H1 (cell line): ENCODE data around the gene METTL5. TPM values are rescaled to one million over a fixed set of nuclear protein-coding genes. Genes with fewer than 3 reads are reported as not detected.

Source experiments
- CTCF ChIA-PET: fragments of 300-600 bp; sonication (Branson Sonifier 250); formaldehyde crosslinking; loops from one replicate; lab custom pipeline; 2021; ENCODE audit not compliant: partially characterized antibody; lab: Charles Lee
- POLR2A ChIA-PET: fragments of 300-600 bp; sonication (Branson Sonifier 250); formaldehyde crosslinking; loops from one replicate; lab custom pipeline; 2021; ENCODE audit warnings: inconsistent platforms; ENCODE audit not compliant: partially characterized antibody; lab: Charles Lee
- DNase-seq, 2 experiments: peaks; one replicate each; pipeline versions ENCODE4 v3.0.0 to v3.0.0-alpha.2; 2010 to 2022; ENCODE audit warnings: low spot score in 2 of 2, low read depth in 1 of 2, mixed read lengths in 1 of 2
- FAIRE-seq: peaks from 2 replicates; lab custom pipeline; 2011; peaks lifted over from hg19 to GRCh38; lab: Jason Lieb, UNC
- H2AFZ ChIP-seq: 2 replicates; pipeline ENCODE4 v1.8.1; 2012; ENCODE audit warnings: low read length, inconsistent platforms
- H2AK5ac ChIP-seq: 2 replicates; pipeline ENCODE4 v1.6.1; 2013; ENCODE audit warnings: low read depth, low read length
- H2BK120ac ChIP-seq: replicated peaks from 2 replicates; pipeline ENCODE3; 2013; ENCODE audit warnings: low read depth, low read length, inconsistent platforms
- H2BK12ac ChIP-seq: 2 replicates; pipeline ENCODE4 v1.6.1; 2013; ENCODE audit warnings: low read depth, low read length
- H2BK15ac ChIP-seq: 2 replicates; pipeline ENCODE4 v1.6.1; 2013; ENCODE audit warnings: low read length
- H2BK20ac ChIP-seq: 2 replicates; pipeline ENCODE4 v1.6.1; 2013; ENCODE audit warnings: low read length
- H2BK5ac ChIP-seq: 2 replicates; pipeline ENCODE4 v1.6.1; 2013; ENCODE audit warnings: low read depth, low read length
- H3K14ac ChIP-seq: 2 replicates; pipeline ENCODE4 v1.6.1; 2013; ENCODE audit warnings: inconsistent platforms; ENCODE audit not compliant: insufficient read length
- H3K18ac ChIP-seq: 2 replicates; pipeline ENCODE4 v1.6.1; 2013; ENCODE audit warnings: low read length; ENCODE audit errors: extremely low read depth
- H3K23ac ChIP-seq: 2 replicates; pipeline ENCODE4 v1.6.1; 2013; ENCODE audit warnings: inconsistent platforms; ENCODE audit not compliant: insufficient read length
- H3K23me2 ChIP-seq: 2 replicates; pipeline ENCODE4 v1.6.1; 2013; ENCODE audit warnings: low read depth, low read length
- H3K27ac ChIP-seq: 2 replicates; pipeline ENCODE4 v1.6.1; 2011; ENCODE audit warnings: low read depth, low read length, inconsistent platforms
- H3K27me3 ChIP-seq, 4 experiments: replicated peaks in 1 of 4; 1 replicate in 1 of 4; 2 replicates in 3 of 4; pipeline versions ENCODE4 v1.6.1 to v1.8.1; 2011 to 2013; ENCODE audit warnings: low read length in 3 of 4, mild to moderate bottlenecking in 3 of 4, inconsistent platforms in 2 of 4, mixed read lengths in 2 of 4, moderate library complexity in 1 of 4; ENCODE audit not compliant: control insufficient read depth in 3 of 4, insufficient read depth in 3 of 4; ENCODE audit errors: extremely low read depth in 1 of 4
- H3K36me3 ChIP-seq, 4 experiments: 2 replicates each; pipeline versions ENCODE4 v1.6.1 to v1.8.1; 2011 to 2013; ENCODE audit warnings: mild to moderate bottlenecking in 4 of 4, low read length in 3 of 4, moderate library complexity in 2 of 4, control low read depth in 1 of 4, inconsistent platforms in 1 of 4; ENCODE audit not compliant: insufficient read depth in 4 of 4, control insufficient read depth in 2 of 4
- H3K4ac ChIP-seq: replicated peaks from 2 replicates; pipeline ENCODE3; 2013; ENCODE audit warnings: low read length, low read depth, mixed read lengths, inconsistent platforms; ENCODE audit not compliant: insufficient read length
- H3K4me1 ChIP-seq, 4 experiments: replicated peaks in 1 of 4; 1 replicate in 1 of 4; 2 replicates in 3 of 4; pipeline versions ENCODE4 v1.6.1 to v1.8.1; 2011 to 2013; ENCODE audit warnings: low read length in 3 of 4, inconsistent platforms in 2 of 4, mixed read lengths in 1 of 4; ENCODE audit not compliant: insufficient read depth in 4 of 4, control insufficient read depth in 3 of 4
- H3K4me2 ChIP-seq, 2 experiments: 2 replicates each; pipeline versions ENCODE4 v1.6.1 to v1.8.1; 2011 to 2013; ENCODE audit warnings: low read depth in 2 of 2, low read length in 2 of 2, control low read depth in 1 of 2, inconsistent platforms in 1 of 2, mild to moderate bottlenecking in 1 of 2; ENCODE audit not compliant: insufficient read depth in 1 of 2
- H3K4me3 ChIP-seq, 4 experiments: fragments of 200-600, 300-600 bp in 1 of 4; sonication (generic), shearing (Covaris generic), sonication (Bioruptor Twin) in 1 of 4; 2 replicates each; pipeline versions ENCODE4 v1.5.1 to v1.8.1; 2011 to 2016; ENCODE audit warnings: low read length in 4 of 4, low read depth in 3 of 4, control low read depth in 2 of 4, inconsistent platforms in 2 of 4, mild to moderate bottlenecking in 2 of 4, mixed read lengths in 1 of 4, moderate library complexity in 1 of 4; ENCODE audit not compliant: insufficient read depth in 2 of 4; ENCODE audit errors: extremely low read depth in 1 of 4
- H3K56ac ChIP-seq: replicated peaks from 2 replicates; pipeline ENCODE3; 2013; ENCODE audit warnings: low read depth, mild to moderate bottlenecking, mixed read lengths, low read length, inconsistent platforms; ENCODE audit not compliant: insufficient read length
- H3K79me1 ChIP-seq: 2 replicates; pipeline ENCODE4 v1.6.1; 2013; ENCODE audit warnings: low read depth, low read length, control low read depth
- H3K79me2 ChIP-seq, 2 experiments: 2 replicates each; pipeline versions ENCODE4 v1.6.1 to v1.8.1; 2012 to 2013; ENCODE audit warnings: low read length in 2 of 2, mild to moderate bottlenecking in 2 of 2, inconsistent platforms in 1 of 2; ENCODE audit not compliant: insufficient read depth in 2 of 2, control insufficient read depth in 1 of 2
- H3K9ac ChIP-seq, 4 experiments: replicated peaks in 1 of 4; 1 replicate in 1 of 4; 2 replicates in 3 of 4; pipeline versions ENCODE4 v1.6.1 to v1.8.1; 2011 to 2013; ENCODE audit warnings: low read depth in 3 of 4, low read length in 3 of 4, control low read depth in 2 of 4, mild to moderate bottlenecking in 2 of 4, moderate library complexity in 2 of 4, inconsistent platforms in 1 of 4; ENCODE audit errors: extremely low read depth in 1 of 4
- H3K9me3 ChIP-seq, 2 experiments: 2 replicates each; pipeline versions ENCODE4 v1.6.1 to v1.8.1; 2012 to 2013; ENCODE audit warnings: mild to moderate bottlenecking in 2 of 2, moderate library complexity in 2 of 2, control low read depth in 1 of 2, inconsistent platforms in 1 of 2, low read depth in 1 of 2, low read length in 1 of 2, mixed read lengths in 1 of 2; ENCODE audit not compliant: insufficient read depth in 2 of 2
- H4K20me1 ChIP-seq, 2 experiments: replicated peaks in 1 of 2; 2 replicates each; pipeline versions ENCODE3 to v1.8.1; 2011 to 2013; ENCODE audit warnings: inconsistent platforms in 2 of 2, low read length in 2 of 2, mild to moderate bottlenecking in 1 of 2; ENCODE audit not compliant: insufficient read depth in 2 of 2, control insufficient read depth in 1 of 2
- H4K5ac ChIP-seq: 2 replicates; pipeline ENCODE4 v1.6.1; 2013; ENCODE audit warnings: low read length, low read depth, mixed read lengths, inconsistent platforms; ENCODE audit not compliant: insufficient read length
- H4K8ac ChIP-seq: 2 replicates; pipeline ENCODE4 v1.8.0; 2013; ENCODE audit warnings: mild to moderate bottlenecking, moderate library complexity, low read length, inconsistent platforms; ENCODE audit not compliant: insufficient read depth; ENCODE audit errors: extremely low read depth
- H4K91ac ChIP-seq: replicated peaks from 2 replicates; pipeline ENCODE3; 2013; ENCODE audit warnings: low read length, mixed read lengths, inconsistent platforms; ENCODE audit not compliant: insufficient read length
- CTCF ChIP-seq, 3 experiments: IDR thresholded peaks; 1 replicate in 2 of 3; 2 replicates in 1 of 3; pipeline versions ENCODE4 v1.5.1 to v1.6.1; 2011; ENCODE audit warnings: low read length in 3 of 3, mild to moderate bottlenecking in 3 of 3, inconsistent platforms in 2 of 3, low read depth in 1 of 3, moderate library complexity in 1 of 3; ENCODE audit not compliant: insufficient read depth in 1 of 3; ENCODE audit errors: control extremely low read depth in 1 of 3
- EGR1 ChIP-seq: IDR thresholded peaks from 2 replicates; pipeline ENCODE4 v1.6.1; 2011; ENCODE audit warnings: low read depth, low read length, borderline replicate concordance
- FOSL1 ChIP-seq: IDR thresholded peaks from 2 replicates; pipeline ENCODE4 v1.6.1; 2011; ENCODE audit warnings: mild to moderate bottlenecking, low read depth, low read length, moderate library complexity; ENCODE audit not compliant: insufficient read depth
- JUND ChIP-seq: IDR thresholded peaks from 2 replicates; pipeline ENCODE4 v1.6.1; 2011; ENCODE audit warnings: mild to moderate bottlenecking, improper control_type of control experiment, low read length
- KDM1A ChIP-seq: fragments of 200-600, 300-600 bp; sonication (generic); IDR thresholded peaks from 2 replicates; pipeline ENCODE4 v1.7.1; 2016; ENCODE audit warnings: mild to moderate bottlenecking, low read length, borderline replicate concordance
- MAFK ChIP-seq: IDR thresholded peaks from 2 replicates; pipeline ENCODE4 v1.6.1; 2012; ENCODE audit warnings: low read depth, mild to moderate bottlenecking, improper control_type of control experiment, low read length
- RXRA ChIP-seq: IDR thresholded peaks from 2 replicates; pipeline ENCODE4 v1.6.1; 2011; ENCODE audit warnings: low read depth, mild to moderate bottlenecking, low read length, moderate library complexity; ENCODE audit not compliant: insufficient read depth
- SAP30 ChIP-seq: fragments of 300-600 bp; sonication (generic); IDR thresholded peaks from 2 replicates; pipeline ENCODE4 v1.7.1; 2012; ENCODE audit warnings: low read length, moderate library complexity, mild to moderate bottlenecking, inconsistent platforms; ENCODE audit not compliant: insufficient read depth, insufficient replicate concordance
- SIRT6 ChIP-seq: IDR thresholded peaks from one replicate; pipeline ENCODE4 v1.7.1; 2012; ENCODE audit warnings: low read length, inconsistent platforms
- SP1 ChIP-seq: IDR thresholded peaks from 2 replicates; pipeline ENCODE4 v1.6.1; 2011; ENCODE audit warnings: low read depth, low read length
- SRF ChIP-seq: IDR thresholded peaks from 2 replicates; pipeline ENCODE4 v1.6.1; 2011; ENCODE audit warnings: mild to moderate bottlenecking, low read depth, low read length, moderate library complexity
- WGBS, 2 experiments: shearing (Covaris generic) in 1 of 2; methylation state at CpG; one replicate each; pipeline versions ENCODE4 v1.1.6 to v1.1.7; 2013 to 2015; ENCODE audit warnings: low lambda C conversion rate in 2 of 2, mixed read lengths in 2 of 2, inconsistent platforms in 1 of 2, low coverage in 1 of 2, missing lambda C conversion rate in 1 of 2; ENCODE audit not compliant: insufficient replicate concordance in 2 of 2, insufficient coverage in 1 of 2, insufficient read length in 1 of 2; ENCODE audit errors: extremely low coverage in 1 of 2, missing lambda C conversion rate in 1 of 2; 5-methylcytosine and 5-hydroxymethylcytosine counted together
- polyA plus RNA-seq, 7 experiments: library from polyadenylated mRNA; depleted of rRNA in 3 of 7; stranded (reverse) in 5 of 7; unstranded in 2 of 7; fragments of >200 nt in 5 of 7; fragments of 200-250 nt in 2 of 7; gene quantifications; 1 replicate in 5 of 7; 2 replicates in 1 of 7; 4 replicates in 1 of 7; pipeline versions ENCODE4 v1.2.1 to v1.2.3, GENCODE V29; 2011 to 2013; ENCODE audit warnings: missing spikeins in 2 of 7, mixed read lengths in 2 of 7
- total RNA-seq: library from RNA; stranded (reverse); fragmentation: NEBNext Ultra II Directional; extraction: Animal tissue kit (Norgen Biotek cat#: 25700); gene quantifications from 2 replicates; pipeline ENCODE4 v1.2.1, GENCODE V29; 2021

The METTL5 gene
- total and polyA plus RNA-seq, 2 of the 8 experiments (the other 6 are each of a cell fraction or from before 2014, with no cell fraction given), result 34.5 to 74.1 TPM

GRCh38 chr2:169871994-169872393 is 47.3 kb upstream of the METTL5 start:
- no peak overlapping the region for H3K27ac ChIP-seq
- POLR2A ChIA-PET, result no interaction called here
- H2AK5ac ChIP-seq, result no peak overlapping the region
- H3K4ac ChIP-seq, result no peak overlapping the region
- WGBS, 2 experiments, result 86% methylated on average over 1 of the region's 1 CpG; no CpG with 5 or more reads in 1 of the 2 experiments
- H3K23ac ChIP-seq, result no peak overlapping the region
- no peak overlapping the region for H3K4me3 ChIP-seq
- peaks cover 0 to 2% of the 10 kb centered on the region in 2 experiments for H4K20me1 ChIP-seq
- no peak overlapping the region for H2BK20ac ChIP-seq
- no peak overlapping the region for H2BK120ac ChIP-seq
- no peaks in the 10 kb centered on the region; a peak in 1 of 8 replicates for H3K36me3 ChIP-seq
- no peak overlapping the region for H2BK5ac ChIP-seq
- no peaks in the 10 kb centered on the region for H3K27me3 ChIP-seq
- H3K18ac ChIP-seq, result no peak overlapping the region
- H3K9ac ChIP-seq, result no peak overlapping the region
- no peak overlapping the region for H4K91ac ChIP-seq
- H3K4me1 ChIP-seq, result peaks cover 0 to 3% (median 0%) of the 10 kb centered on the region in 4 experiments; a peak in 2 of 7 replicates
- CTCF ChIA-PET, result no interaction called here
- H4K5ac ChIP-seq, result no peak overlapping the region
- no peak overlapping the region for H2BK12ac ChIP-seq
- no peak overlapping the region for H3K56ac ChIP-seq
- no peak overlapping the region for H2AFZ ChIP-seq
- H4K8ac ChIP-seq, result no peak overlapping the region
- H3K9me3 ChIP-seq, result no peaks in the 10 kb centered on the region
- DNase-seq (no peak), FAIRE-seq (no peak)
- H2BK15ac ChIP-seq, result no peak overlapping the region
- no peak overlapping the region for H3K4me2 ChIP-seq
- H3K79me2 ChIP-seq, result peaks cover 0 to 5% of the 10 kb centered on the region in 2 experiments; a peak in 1 of 4 replicates
- H3K79me1 ChIP-seq, result no peaks in the 10 kb centered on the region
- H3K14ac ChIP-seq, result no peak overlapping the region
- H3K23me2 ChIP-seq, result no peaks in the 10 kb centered on the region
- TF ChIP-seq KDM1A (no peak), EGR1 (no peak), RXRA (no peak), SP1 (no peak), SRF (no peak), JUND (no peak), FOSL1 (no peak), SAP30 (no peak), CTCF (IDR thresholded peaks at IDR 0.05; ENCODE audit: control extremely low read depth in 1 of 3, insufficient read depth in 1 of 3, low read depth in 1 of 3, low read length in 3 of 3) (no peak), MAFK (no peak), SIRT6 (no peak)
